Left ventricle myocardium inferior (tissue), 1 donor: ENCODE data around the gene CCDC91. TPM values are rescaled to one million over a fixed set of nuclear protein-coding genes. Genes with fewer than 3 reads are reported as not detected.

Experiments used
- DNase-seq: peaks from one replicate; pipeline ENCODE4 v3.0.0-alpha.2; 2020
- H3K27ac ChIP-seq: fragments of 200-600 bp; replicated peaks from 2 replicates; pipeline ENCODE4 v1.8.0; 2021
- H3K27me3 ChIP-seq: fragments of 200-600 bp; 2 replicates; pipeline ENCODE4 v1.8.0; 2021; ENCODE audit warnings: low read depth
- H3K36me3 ChIP-seq: fragments of 200-600 bp; 2 replicates; pipeline ENCODE4 v1.8.0; 2021
- H3K4me1 ChIP-seq: fragments of 200-600 bp; 2 replicates; pipeline ENCODE4 v1.8.0; 2021
- H3K4me3 ChIP-seq: fragments of 200-600 bp; 2 replicates; pipeline ENCODE4 v1.8.0; 2021; ENCODE audit warnings: mild to moderate bottlenecking, moderate library complexity
- H3K9me3 ChIP-seq: fragments of 200-600 bp; replicated peaks from 2 replicates; pipeline ENCODE4 v1.8.0; 2021
- CTCF ChIP-seq: fragments of 200-600 bp; IDR thresholded peaks from 2 replicates; pipeline ENCODE4 v1.8.0; 2021; ENCODE audit warnings: antibody characterized with exemption, mild to moderate bottlenecking, borderline replicate concordance
- intact Hi-C: fragments of 100-400 bp; cut with micrococcal nuclease; formaldehyde crosslinking; loops from one replicate; pipeline ENCODE4 v1.11.0; 2022
- total RNA-seq: library from RNA; stranded (reverse); fragmentation: NEBNext Ultra II Directional; extraction: Animal tissue kit (Norgen Biotek cat#: 25700); gene quantifications from one replicate; pipeline ENCODE4 v1.2.1, GENCODE V29; 2021
- donor health status: DM: no; HTN: yes; CAD: no; lungs with severe emphysema.

The CCDC91 gene
- total RNA-seq, 1 donor from 2014 or later = 46.4 TPM

GRCh38 chr12:28390206-28390605, 199.9 kb downstream of the CCDC91 start:
- Histone ChIP-seq H3K4me1 (peaks cover 17% of the 10 kb centered on the region), H3K27me3 (no peaks in the 10 kb centered on the region), H3K9me3 (peaks cover 7% of the 10 kb centered on the region), H3K4me3 (no peak overlapping the region), H3K36me3 (no peaks in the 10 kb centered on the region), H3K27ac (no peak overlapping the region)
- DNase-seq = no peak
- no peak for TF ChIP-seq CTCF
- intact Hi-C loops = no loop called here

- no peak for DNase-seq
- TF ChIP-seq CTCF = no peak
- Histone ChIP-seq H3K4me1 (peaks cover 17% of the 10 kb centered on the region), H3K4me3 (no peak overlapping the region), H3K27ac (no peak overlapping the region), H3K9me3 (peaks cover 7% of the 10 kb centered on the region), H3K36me3 (no peaks in the 10 kb centered on the region), H3K27me3 (no peaks in the 10 kb centered on the region)
- intact Hi-C loops = no loop called here
Observed at GRCh38 chr12:28390761-28391385, 200.6 kb downstream of the CCDC91 start.

- Histone ChIP-seq H3K36me3 (peaks cover 21% of the 10 kb centered on the region), H3K27me3 (no peaks in the 10 kb centered on the region), H3K27ac (no peak overlapping the region), H3K4me3 (no peak overlapping the region), H3K9me3 (no peaks in the 10 kb centered on the region), H3K4me1 (no peaks in the 10 kb centered on the region)
- intact Hi-C loops = no loop called here
- no peak for TF ChIP-seq CTCF
- DNase-seq = no peak
Observed at GRCh38 chr12:28409892-28410291, 219.6 kb downstream of the CCDC91 start.

- Histone ChIP-seq H3K4me3 (no peak overlapping the region), H3K4me1 (no peaks in the 10 kb centered on the region), H3K9me3 (no peaks in the 10 kb centered on the region), H3K27me3 (no peaks in the 10 kb centered on the region), H3K27ac (no peak overlapping the region), H3K36me3 (peaks cover 21% of the 10 kb centered on the region)
- intact Hi-C loops = no loop called here
- no peak for DNase-seq
- TF ChIP-seq CTCF = no peak
Observed at GRCh38 chr12:28413460-28414109, 223.3 kb downstream of the CCDC91 start.

- intact Hi-C loops = no loop called here
- Histone ChIP-seq H3K9me3 (no peaks in the 10 kb centered on the region), H3K27ac (no peak overlapping the region), H3K27me3 (no peaks in the 10 kb centered on the region), H3K4me1 (no peaks in the 10 kb centered on the region), H3K36me3 (peaks cover 21% of the 10 kb centered on the region), H3K4me3 (no peak overlapping the region)
- TF ChIP-seq CTCF = no peak
- no peak for DNase-seq
Observed at GRCh38 chr12:28415755-28416154, 225.5 kb downstream of the CCDC91 start.
